ENCODE measurements around the gene TBCD.

GRCh38 chr17:82989881-82990280, 238.0 kb downstream of the TBCD start:
- TF ChIP-seq, protein P1, sequence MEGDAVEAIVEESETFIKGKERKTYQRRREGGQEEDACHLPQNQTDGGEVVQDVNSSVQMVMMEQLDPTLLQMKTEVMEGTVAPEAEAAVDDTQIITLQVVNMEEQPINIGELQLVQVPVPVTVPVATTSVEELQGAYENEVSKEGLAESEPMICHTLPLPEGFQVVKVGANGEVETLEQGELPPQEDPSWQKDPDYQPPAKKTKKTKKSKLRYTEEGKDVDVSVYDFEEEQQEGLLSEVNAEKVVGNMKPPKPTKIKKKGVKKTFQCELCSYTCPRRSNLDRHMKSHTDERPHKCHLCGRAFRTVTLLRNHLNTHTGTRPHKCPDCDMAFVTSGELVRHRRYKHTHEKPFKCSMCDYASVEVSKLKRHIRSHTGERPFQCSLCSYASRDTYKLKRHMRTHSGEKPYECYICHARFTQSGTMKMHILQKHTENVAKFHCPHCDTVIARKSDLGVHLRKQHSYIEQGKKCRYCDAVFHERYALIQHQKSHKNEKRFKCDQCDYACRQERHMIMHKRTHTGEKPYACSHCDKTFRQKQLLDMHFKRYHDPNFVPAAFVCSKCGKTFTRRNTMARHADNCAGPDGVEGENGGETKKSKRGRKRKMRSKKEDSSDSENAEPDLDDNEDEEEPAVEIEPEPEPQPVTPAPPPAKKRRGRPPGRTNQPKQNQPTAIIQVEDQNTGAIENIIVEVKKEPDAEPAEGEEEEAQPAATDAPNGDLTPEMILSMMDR (conservative IDR thresholded peaks at IDR 0.05; ENCODE audit: low read length), result no peak
- no peak for TF ChIP-seq EZH2phosphoT487 (IDR thresholded peaks at IDR 0.05; ENCODE audit: borderline replicate concordance, low read depth, low read length)

Data from OCI-LY7 (cell line).